A549 (cell line): ENCODE measurements around the gene SNAI3. TPM values are rescaled to one million over a fixed set of nuclear protein-coding genes. Genes with fewer than 3 reads are reported as not detected.
A peak's percentile ranks its signal among the peaks of the same experiment; 100 is the strongest.

Source experiments
- ATAC-seq, 2 experiments: fragments of 200-7000 bp in 1 of 2; fragments of >200 bp in 1 of 2; cut with Nextera tagmentation in 1 of 2; cut with Tn5 transposase in 1 of 2; 3 replicates each; pipeline versions ENCODE4 v1.8.0 to v1.9.1; 2018 to 2020; ENCODE audit warnings: mild to moderate bottlenecking in 1 of 2, moderate library complexity in 1 of 2
- CTCF ChIA-PET: fragments of 300-600 bp; sonication (Branson Sonifier 250); formaldehyde crosslinking; extraction: SDS; loops from one replicate; lab custom pipeline; 2021; ENCODE audit warnings: antibody characterized with exemption, inconsistent platforms; lab: Yijun Ruan, JAX
- POLR2A ChIA-PET: fragments of 350-600 bp; formaldehyde crosslinking; extraction: SDS; loops from one replicate; lab custom pipeline; 2021; ENCODE audit warnings: antibody characterized with exemption, inconsistent platforms; lab: Yijun Ruan, JAX
- DNase-seq, 2 experiments: peaks; one replicate each; pipeline versions ENCODE4 v3.0.0 to v3.0.0-alpha.2; 2011 to 2016; ENCODE audit warnings: low read depth in 1 of 2, low spot score in 1 of 2
- FAIRE-seq: peaks from 2 replicates; lab custom pipeline; 2011; peaks lifted over from hg19 to GRCh38; lab: Jason Lieb, UNC
- H3K27ac ChIP-seq, 2 experiments: fragments of >200 bp; sonication (Bioruptor Twin); formaldehyde crosslinking; 3 replicates each; pipeline ENCODE4 v1.5.1; 2016 to 2017
- H3K4me1 ChIP-seq: fragments of >200 bp; sonication (Bioruptor Twin); formaldehyde crosslinking; 3 replicates; pipeline ENCODE4 v1.6.1; 2016
- H3K4me2 ChIP-seq: fragments of >200 bp; sonication (Bioruptor Twin); formaldehyde crosslinking; 3 replicates; pipeline ENCODE4 v1.6.1; 2016
- H3K4me3 ChIP-seq: fragments of >200 bp; sonication (Bioruptor Twin); formaldehyde crosslinking; 3 replicates; pipeline ENCODE4 v1.5.1; 2016
- H3K9me3 ChIP-seq: fragments of >200 bp; sonication (Bioruptor Twin); formaldehyde crosslinking; 3 replicates; pipeline ENCODE4 v1.6.1; 2016
- CBX8 ChIP-seq: fragments of 200-600 bp; sonication (generic); IDR thresholded peaks from 2 replicates; pipeline ENCODE4 v1.6.1; 2016
- EP300 ChIP-seq, 2 experiments: fragments of >200 bp; sonication (Bioruptor Twin); formaldehyde crosslinking; IDR thresholded peaks; 2 replicates in 1 of 2; 3 replicates in 1 of 2; pipeline ENCODE4 v1.6.1; 2016 to 2017
- ESRRA ChIP-seq: fragments of 150-350 bp; IDR thresholded peaks from 2 replicates; pipeline ENCODE4 v1.6.1; 2014; ENCODE audit warnings: mild to moderate bottlenecking, low read length, borderline replicate concordance
- FOSB ChIP-seq: fragments of 250-450 bp; sonication (Bioruptor Pico); IDR thresholded peaks from 2 replicates; pipeline ENCODE4 v1.5.0; 2020; ENCODE audit warnings: mild to moderate bottlenecking, moderate library complexity
- FOSL2 ChIP-seq, 2 experiments: fragments of 450-650 bp in 1 of 2; fragments of >200 bp in 1 of 2; sonication (Bioruptor Twin) in 1 of 2; formaldehyde crosslinking; IDR thresholded peaks; 2 replicates each; pipeline versions ENCODE4 v1.5.0 to v1.6.1; 2016 to 2020; ENCODE audit warnings: mild to moderate bottlenecking in 1 of 2, moderate library complexity in 1 of 2
- HMGXB4 ChIP-seq: fragments of 250-450 bp; sonication (Bioruptor Pico); IDR thresholded peaks from 2 replicates; pipeline ENCODE4 v1.5.0; 2021; ENCODE audit warnings: mild to moderate bottlenecking, moderate library complexity, borderline replicate concordance
- MAFK ChIP-seq: fragments of 450-650 bp; IDR thresholded peaks from 2 replicates; pipeline ENCODE4 v1.6.1; 2014; ENCODE audit not compliant: partially characterized antibody
- WGBS: methylation state at CpG from one replicate; pipeline ENCODE4 v1.1.6; 2017; ENCODE audit errors: missing lambda C conversion rate; 5-methylcytosine and 5-hydroxymethylcytosine counted together
- polyA plus RNA-seq, 4 experiments: library from polyadenylated mRNA; depleted of rRNA in 3 of 4; stranded (reverse); fragments of >200 nt; fragmentation: RNase III in 1 of 4; extraction: RNeasy Plus Mini Kit Qiagen cat#74134 plus additional on column Dnase treatment in 1 of 4; gene quantifications; 2 replicates in 3 of 4; 3 replicates in 1 of 4; pipeline ENCODE4 v1.2.3, GENCODE V29; 2011 to 2017

Gene SNAI3
- polyA plus RNA-seq, 2 of the 4 experiments (the other 2 are of a cell fraction), result not detected

GRCh38 chr16:88628512-88628974, 57.8 kb downstream of the SNAI3 start:
- DNase-seq (peak in 1 of 2 experiments; percentile 54), FAIRE-seq (no peak), ATAC-seq (peak; percentile 77 to 84)
- ChIA-PET POLR2A (no interaction called here), CTCF (interaction anchor here (1.7 kb wide), 1 partner anchor 9 kb away, joined by 6 read pairs; no protein-coding TSS in a partner anchor)
- Histone ChIP-seq H3K4me2 (no peak overlapping the region), H3K27ac (no peak overlapping the region), H3K9me3 (no peaks in the 10 kb centered on the region), H3K4me1 (no peaks in the 10 kb centered on the region), H3K4me3 (no peak overlapping the region)
- 73% methylated on average over 12 of the region's 12 CpGs for WGBS
- no peak for TF ChIP-seq FOSL2 (IDR thresholded peaks at IDR 0.05)
- TF ChIP-seq FOSL2 (CRISPR knock-in tag; IDR thresholded peaks at IDR 0.05), result no peak
- TF ChIP-seq CBX8, result no peak
- TF ChIP-seq FOSB (CRISPR knock-in tag), result no peak
- TF ChIP-seq ESRRA, result no peak
- TF ChIP-seq HMGXB4, result no peak
- TF ChIP-seq MAFK, result no peak
- TF ChIP-seq EP300 (IDR thresholded peaks at IDR 0.05), result no peak

Other genes starting within 250 kb of the SNAI3 start
- gene ZFPM1, start 233.2 kb downstream of the SNAI3 start, polyA plus RNA-seq (2011; rRNA removed), result 0.28 and 0.36 TPM in 2 replicates
- gene ZFPM1, start 233.2 kb downstream of the SNAI3 start, polyA plus RNA-seq (2017; fragmentation: RNase III; extraction: RNeasy Plus Mini Kit Qiagen cat#74134 plus additional on column Dnase treatment), result 2.1 to 2.8 TPM (median 2.5 TPM) in 3 replicates
- gene ZC3H18, start 116.1 kb downstream of the SNAI3 start, polyA plus RNA-seq (2011; rRNA removed), result 13.1 and 21.1 TPM in 2 replicates
- gene ZC3H18, start 116.1 kb downstream of the SNAI3 start, polyA plus RNA-seq (2017; fragmentation: RNase III; extraction: RNeasy Plus Mini Kit Qiagen cat#74134 plus additional on column Dnase treatment), result 46.5 to 48.2 TPM (median 47.9 TPM) in 3 replicates
- gene IL17C, start 47.9 kb downstream of the SNAI3 start, polyA plus RNA-seq (2011; rRNA removed), result not detected in 2 replicates
- not detected in 3 replicates for gene IL17C, start 47.9 kb downstream of the SNAI3 start, polyA plus RNA-seq (2017; fragmentation: RNase III; extraction: RNeasy Plus Mini Kit Qiagen cat#74134 plus additional on column Dnase treatment)
- 69.1 and 75.7 TPM in 2 replicates for gene CYBA, start 35.5 kb downstream of the SNAI3 start, polyA plus RNA-seq (2011; rRNA removed)
- 160 to 185 TPM (median 175 TPM) in 3 replicates for gene CYBA, start 35.5 kb downstream of the SNAI3 start, polyA plus RNA-seq (2017; fragmentation: RNase III; extraction: RNeasy Plus Mini Kit Qiagen cat#74134 plus additional on column Dnase treatment)
- gene MVD, start 23.4 kb downstream of the SNAI3 start, polyA plus RNA-seq (2011; rRNA removed), result 5.8 and 6.4 TPM in 2 replicates
- gene MVD, start 23.4 kb downstream of the SNAI3 start, polyA plus RNA-seq (2017; fragmentation: RNase III; extraction: RNeasy Plus Mini Kit Qiagen cat#74134 plus additional on column Dnase treatment), result 28.6 to 43.1 TPM (median 39.0 TPM) in 3 replicates
- 7.9 and 9.4 TPM in 2 replicates for gene RNF166, start 19.9 kb upstream of the SNAI3 start, polyA plus RNA-seq (2011; rRNA removed)
- gene RNF166, start 19.9 kb upstream of the SNAI3 start, polyA plus RNA-seq (2017; fragmentation: RNase III; extraction: RNeasy Plus Mini Kit Qiagen cat#74134 plus additional on column Dnase treatment), result 10.4 to 11.6 TPM (median 11.6 TPM) in 3 replicates
- 12.9 and 16.4 TPM in 2 replicates for gene CTU2, start 20.0 kb upstream of the SNAI3 start, polyA plus RNA-seq (2011; rRNA removed)
- gene CTU2, start 20.0 kb upstream of the SNAI3 start, polyA plus RNA-seq (2017; fragmentation: RNase III; extraction: RNeasy Plus Mini Kit Qiagen cat#74134 plus additional on column Dnase treatment), result 20.9 to 22.3 TPM (median 21.8 TPM) in 3 replicates
- gene PIEZO1, start 98.7 kb upstream of the SNAI3 start, polyA plus RNA-seq (2011; rRNA removed), result 26.1 and 35.9 TPM in 2 replicates
- 78.3 to 84.7 TPM (median 79.1 TPM) in 3 replicates for gene PIEZO1, start 98.7 kb upstream of the SNAI3 start, polyA plus RNA-seq (2017; fragmentation: RNase III; extraction: RNeasy Plus Mini Kit Qiagen cat#74134 plus additional on column Dnase treatment)
- 3.4 and 3.8 TPM in 2 replicates for gene CDT1, start 117.3 kb upstream of the SNAI3 start, polyA plus RNA-seq (2011; rRNA removed)
- gene CDT1, start 117.3 kb upstream of the SNAI3 start, polyA plus RNA-seq (2017; fragmentation: RNase III; extraction: RNeasy Plus Mini Kit Qiagen cat#74134 plus additional on column Dnase treatment), result 16.0 to 17.5 TPM (median 17.0 TPM) in 3 replicates
- 113 and 115 TPM in 2 replicates for gene APRT, start 125.4 kb upstream of the SNAI3 start, polyA plus RNA-seq (2011; rRNA removed)
- gene APRT, start 125.4 kb upstream of the SNAI3 start, polyA plus RNA-seq (2017; fragmentation: RNase III; extraction: RNeasy Plus Mini Kit Qiagen cat#74134 plus additional on column Dnase treatment), result 252 to 259 TPM (median 258 TPM) in 3 replicates
- 7.0 and 14.7 TPM in 2 replicates for gene GALNS, start 170.4 kb upstream of the SNAI3 start, polyA plus RNA-seq (2011; rRNA removed)
- gene GALNS, start 170.4 kb upstream of the SNAI3 start, polyA plus RNA-seq (2017; fragmentation: RNase III; extraction: RNeasy Plus Mini Kit Qiagen cat#74134 plus additional on column Dnase treatment), result 27.9 to 31.2 TPM (median 29.9 TPM) in 3 replicates
- gene TRAPPC2L, start 170.6 kb upstream of the SNAI3 start, polyA plus RNA-seq (2011; rRNA removed), result 70.3 and 77.0 TPM in 2 replicates
- 69.4 to 80.2 TPM (median 77.5 TPM) in 3 replicates for gene TRAPPC2L, start 170.6 kb upstream of the SNAI3 start, polyA plus RNA-seq (2017; fragmentation: RNase III; extraction: RNeasy Plus Mini Kit Qiagen cat#74134 plus additional on column Dnase treatment)
- not detected in 2 replicates for gene PABPN1L, start 180.2 kb upstream of the SNAI3 start, polyA plus RNA-seq (2011; rRNA removed)
- gene PABPN1L, start 180.2 kb upstream of the SNAI3 start, polyA plus RNA-seq (2017; fragmentation: RNase III; extraction: RNeasy Plus Mini Kit Qiagen cat#74134 plus additional on column Dnase treatment), result not detected in 3 replicates